ENCODE measurements around the gene TMEM175.

TMEM175 gene

DNA sequence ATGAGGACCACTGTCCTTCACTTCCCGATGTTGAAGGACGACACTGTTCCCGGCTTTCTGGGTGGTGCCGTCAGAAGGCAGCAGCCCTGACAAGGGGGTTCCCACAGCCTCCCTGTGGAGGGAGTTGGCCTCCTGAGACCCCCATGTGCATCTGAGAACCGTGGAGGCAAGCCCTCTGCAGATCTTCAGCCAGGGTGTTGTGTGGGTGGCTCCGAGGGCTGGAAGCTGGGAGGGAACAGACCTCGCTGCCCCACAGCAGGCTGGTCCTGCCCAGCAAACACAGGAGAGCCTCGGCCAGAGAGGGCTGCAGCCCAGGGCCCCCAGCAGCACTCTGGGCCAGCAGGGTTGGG is 24.9 kb downstream of the TMEM175 start:
- DNase-seq (ENCODE audit: extremely low read depth in 1 of 2, low read depth in 1 of 2), result no peak

DNA sequence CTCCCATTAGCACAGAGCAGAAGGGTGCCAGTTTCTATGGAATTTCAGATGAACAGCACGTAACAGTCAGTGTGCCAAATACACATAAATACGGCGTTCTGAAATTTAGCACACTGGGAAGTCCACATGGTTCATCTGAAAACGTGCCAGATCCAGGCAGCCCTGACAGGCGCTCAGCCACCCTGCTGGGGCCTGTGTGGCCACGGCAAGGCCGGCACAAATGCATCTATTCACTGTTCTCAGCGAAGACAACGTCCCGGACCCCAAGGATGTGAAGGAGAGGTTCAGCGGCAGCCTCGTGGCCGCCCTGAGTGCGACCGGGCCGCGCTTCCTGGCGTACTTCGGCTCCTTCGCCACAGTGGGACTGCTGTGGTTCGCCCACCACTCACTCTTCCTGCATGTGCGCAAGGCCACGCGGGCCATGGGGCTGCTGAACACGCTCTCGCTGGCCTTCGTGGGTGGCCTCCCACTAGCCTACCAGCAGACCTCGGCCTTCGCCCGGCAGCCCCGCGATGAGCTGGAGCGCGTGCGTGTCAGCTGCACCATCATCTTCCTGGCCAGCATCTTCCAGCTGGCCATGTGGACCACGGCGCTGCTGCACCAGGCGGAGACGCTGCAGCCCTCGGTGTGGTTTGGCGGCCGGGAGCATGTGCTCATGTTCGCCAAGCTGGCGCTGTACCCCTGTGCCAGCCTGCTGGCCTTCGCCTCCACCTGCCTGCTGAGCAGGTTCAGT is 25.5 kb downstream of the TMEM175 start:
- DNase-seq (ENCODE audit: extremely low read depth in 1 of 2, low read depth in 1 of 2), result no peak

DNA sequence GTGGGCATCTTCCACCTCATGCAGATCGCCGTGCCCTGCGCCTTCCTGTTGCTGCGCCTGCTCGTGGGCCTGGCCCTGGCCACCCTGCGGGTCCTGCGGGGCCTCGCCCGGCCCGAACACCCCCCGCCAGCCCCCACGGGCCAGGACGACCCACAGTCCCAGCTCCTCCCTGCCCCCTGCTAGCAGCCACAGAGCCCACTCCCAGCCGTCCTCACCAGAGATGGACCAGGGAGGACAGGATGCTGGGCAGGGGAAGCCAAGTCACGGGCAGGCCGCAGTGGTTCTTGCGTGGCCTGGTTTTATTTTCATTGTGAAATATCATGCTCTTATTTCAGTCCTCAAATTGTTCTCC is 26.0 kb downstream of the TMEM175 start:
- no peak for DNase-seq (ENCODE audit: extremely low read depth in 1 of 2, low read depth in 1 of 2)

DNA sequence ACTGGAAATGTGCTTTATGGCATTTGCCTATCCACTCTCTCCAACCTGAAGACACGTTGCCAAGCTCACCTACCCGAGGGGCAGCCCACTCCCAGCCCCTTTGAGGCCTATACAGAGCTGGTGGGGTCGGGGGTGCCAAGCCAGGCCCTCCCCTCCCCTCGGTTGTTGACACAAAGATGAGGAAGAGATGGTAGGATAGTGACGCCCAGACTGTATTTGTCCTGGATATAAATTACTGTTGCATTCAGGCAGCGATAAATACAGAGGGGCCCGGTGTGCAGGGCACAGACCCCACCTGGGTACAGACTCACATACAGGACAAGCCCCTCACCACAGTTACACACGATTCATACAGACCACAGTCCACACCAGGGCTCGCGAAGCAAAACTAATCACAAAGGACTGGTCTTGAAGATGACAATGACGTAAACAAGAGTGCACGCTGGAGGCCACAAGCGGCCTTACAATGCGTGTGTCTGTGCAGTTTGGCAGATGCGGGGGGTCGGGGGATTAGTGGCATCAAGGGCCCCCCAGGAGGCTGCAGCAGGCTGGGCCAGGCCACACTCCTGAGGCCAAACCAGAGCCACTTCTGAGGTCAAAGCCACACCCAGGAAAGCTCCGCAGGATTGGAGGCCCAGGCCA is 26.6 kb downstream of the TMEM175 start:
- DNase-seq (ENCODE audit: extremely low read depth in 1 of 2, low read depth in 1 of 2), result no peak

DNA sequence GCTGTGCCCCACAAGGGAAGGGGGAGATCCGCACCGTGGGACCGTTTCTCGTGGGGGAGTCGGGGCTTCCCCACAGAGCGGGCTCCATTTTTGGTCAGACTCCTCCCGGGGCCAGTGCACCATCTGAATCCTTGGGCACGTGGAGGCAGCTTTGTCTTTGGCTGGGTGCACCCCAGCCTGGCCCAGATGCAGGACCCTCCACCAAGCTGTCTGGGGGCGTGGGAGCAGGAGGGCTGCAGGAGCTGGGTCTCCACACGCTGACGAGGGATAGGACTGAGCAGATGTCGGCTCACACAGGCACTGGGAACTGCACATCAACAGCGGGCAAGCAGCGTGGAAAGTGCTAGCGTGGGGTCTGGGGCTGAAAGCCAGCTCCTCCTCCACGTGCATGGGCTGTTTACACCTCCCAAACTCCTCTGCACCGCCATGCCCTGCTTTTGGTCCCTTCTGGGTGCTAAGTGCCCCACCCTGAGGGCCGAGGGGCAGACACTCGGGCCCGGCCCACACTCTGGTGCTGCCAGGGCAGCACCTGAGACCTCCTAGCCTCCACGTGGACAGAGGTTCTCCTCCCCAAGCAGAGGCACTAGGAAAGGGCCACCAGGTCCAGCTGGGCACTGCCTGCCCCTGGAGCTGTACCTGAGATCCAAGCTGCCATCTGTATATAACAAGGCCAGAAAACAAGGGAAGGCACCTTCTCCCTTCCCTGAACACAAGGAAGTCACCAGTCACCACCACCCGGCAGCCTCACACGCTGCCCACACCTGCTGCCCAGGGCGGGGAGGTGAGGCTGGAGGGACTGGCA is 27.3 kb downstream of the TMEM175 start:
- DNase-seq (ENCODE audit: extremely low read depth in 1 of 2, low read depth in 1 of 2), result no peak

DNA sequence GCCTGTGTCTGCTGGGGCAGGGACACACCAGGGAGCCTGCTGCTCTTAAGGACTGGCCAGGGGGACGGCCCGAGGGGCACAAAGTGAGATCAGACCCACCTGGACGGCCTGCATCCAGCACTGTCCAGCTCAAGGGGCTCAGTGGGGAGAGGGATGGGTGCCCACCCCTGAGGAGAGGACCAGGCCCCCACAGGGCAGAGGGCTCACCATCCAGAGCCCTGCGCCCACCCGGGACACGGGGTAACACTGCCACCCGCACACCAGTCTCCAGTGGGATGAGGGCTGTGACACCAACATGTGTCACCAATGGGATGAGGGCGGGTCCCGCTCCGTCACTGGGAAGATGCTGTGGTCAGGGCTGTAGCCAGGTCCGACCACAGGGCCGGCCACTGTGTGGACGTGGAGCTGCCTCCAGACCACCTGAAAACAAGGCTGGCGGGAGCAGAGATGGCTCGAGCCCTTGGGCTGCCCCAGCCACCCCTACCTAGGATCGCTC is 27.9 kb downstream of the TMEM175 start:
- no peak for DNase-seq (ENCODE audit: extremely low read depth in 1 of 2, low read depth in 1 of 2)

DNA sequence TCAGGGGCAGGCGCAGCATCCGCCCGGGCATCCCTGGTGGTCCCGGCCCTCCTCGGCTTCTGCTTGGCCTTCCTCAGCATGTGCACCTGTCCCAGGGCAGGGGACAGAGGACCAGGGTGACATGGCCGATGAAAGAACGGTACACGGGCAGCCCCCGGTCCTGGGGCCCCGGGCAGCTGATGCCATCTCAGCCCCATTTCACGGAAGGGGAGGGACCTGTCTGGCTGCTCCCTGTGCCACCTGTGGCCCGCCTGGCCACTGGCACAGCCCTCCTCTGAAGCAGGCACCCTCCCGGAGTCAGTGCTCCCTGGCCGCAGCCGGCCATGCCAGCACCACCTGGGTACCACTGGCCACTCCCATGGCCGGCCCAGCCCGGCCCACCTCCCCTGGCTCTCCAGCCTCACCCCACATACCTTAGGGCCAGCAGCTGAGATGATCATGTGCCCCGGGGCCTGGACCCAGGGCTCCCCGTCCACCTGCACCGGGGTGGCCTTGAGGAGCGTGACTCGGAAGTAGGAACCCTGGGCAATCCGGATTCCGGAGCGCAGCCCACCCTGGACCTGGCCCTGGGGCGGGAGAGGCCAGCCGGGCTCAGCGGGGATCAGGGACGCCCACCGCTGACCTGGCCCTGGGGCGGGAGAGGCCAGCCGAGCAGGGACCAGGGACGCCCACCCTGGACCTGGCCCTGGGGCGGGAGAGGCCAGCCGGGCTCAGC is 28.5 kb downstream of the TMEM175 start:
- no peak for DNase-seq (ENCODE audit: extremely low read depth in 1 of 2, low read depth in 1 of 2)

DNA sequence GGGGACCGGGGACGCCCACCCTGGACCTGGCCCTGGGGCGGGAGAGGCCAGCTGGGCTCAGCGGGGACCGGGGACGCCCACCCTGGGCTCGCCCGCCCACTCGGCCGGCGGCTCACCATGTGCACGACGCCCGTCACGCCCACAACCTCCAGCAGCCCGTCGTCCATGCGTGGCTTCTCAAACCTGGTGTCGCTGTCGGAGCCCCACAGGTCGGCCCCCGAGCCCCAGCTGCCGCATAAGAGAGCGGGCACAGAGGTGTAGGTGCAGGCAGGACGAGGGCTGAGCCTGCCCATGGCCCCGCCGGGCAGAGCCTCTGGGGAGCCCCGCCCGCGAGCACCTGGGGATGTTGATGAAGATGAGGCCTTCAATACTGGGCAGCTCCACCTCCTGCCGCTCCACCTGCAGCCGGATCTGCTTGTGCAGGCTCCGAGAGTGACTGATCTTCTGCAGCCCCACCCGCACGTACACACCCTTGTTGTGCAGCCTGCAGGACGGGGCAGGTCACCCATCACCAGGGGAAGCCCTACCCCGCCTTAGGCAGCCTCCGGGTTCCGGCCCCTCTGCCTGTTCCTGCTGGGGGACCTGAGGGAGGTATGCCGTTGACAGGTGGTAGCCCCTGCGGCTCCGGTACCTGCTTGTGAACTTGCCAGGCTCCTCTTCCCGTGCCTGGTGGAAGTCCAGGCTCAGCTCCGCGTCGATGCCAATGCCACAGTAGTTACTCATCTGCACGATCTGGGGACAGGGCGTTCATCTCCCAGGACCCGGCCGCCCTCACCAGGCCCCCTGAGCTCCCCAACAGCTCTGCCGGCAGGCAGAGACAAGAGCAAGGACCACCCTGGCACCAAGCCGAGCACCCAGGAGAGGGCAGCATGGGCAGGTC is 29.3 kb downstream of the TMEM175 start:
- no peak for DNase-seq (ENCODE audit: extremely low read depth in 1 of 2, low read depth in 1 of 2)

DNA sequence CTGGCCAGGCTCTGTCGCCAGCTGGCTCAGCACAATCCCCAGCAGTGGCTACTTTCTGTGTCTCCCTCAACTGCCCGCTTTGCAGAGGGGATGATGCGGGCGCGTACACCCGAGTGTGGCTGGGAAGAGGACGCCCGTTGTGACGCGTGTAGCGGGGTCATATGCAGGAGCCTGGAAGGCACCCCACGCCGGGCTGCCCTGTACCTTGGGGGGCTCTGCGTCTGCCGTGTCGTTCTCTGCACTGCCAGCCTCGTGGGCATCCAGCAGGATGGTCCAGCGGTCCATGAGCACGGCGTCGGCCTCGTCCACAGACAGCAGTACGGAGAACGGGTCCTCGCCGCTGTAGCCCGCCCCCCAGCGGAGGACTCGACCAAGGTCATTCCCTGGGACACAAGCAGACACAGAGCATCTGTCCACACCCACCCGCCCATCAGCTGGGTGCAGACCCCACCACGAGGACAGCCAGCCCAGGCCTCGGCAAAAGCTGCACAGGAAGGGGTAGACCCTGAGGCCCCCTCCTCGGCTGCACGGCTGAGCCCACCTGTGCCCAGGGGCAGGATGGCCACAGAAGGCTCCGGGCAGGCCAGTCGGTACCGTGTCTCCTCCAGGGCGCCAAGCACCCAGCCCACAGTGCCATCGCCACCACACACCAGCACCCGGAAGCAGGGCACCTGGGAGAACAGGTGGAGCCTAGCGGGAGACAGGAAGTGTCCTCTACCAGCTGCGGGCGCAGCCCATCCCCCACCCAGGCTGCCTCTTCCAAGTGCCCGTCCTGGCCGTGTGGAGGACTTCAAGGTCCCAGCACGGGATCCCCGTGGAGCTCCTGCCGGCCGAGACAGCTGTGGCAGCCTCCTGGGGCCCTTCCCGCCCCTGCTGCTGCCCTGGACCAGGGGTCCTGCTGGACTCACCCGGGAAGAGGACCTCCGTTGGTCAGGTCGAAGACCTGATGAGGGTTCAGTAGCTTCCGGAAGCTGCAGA is 30.3 kb downstream of the TMEM175 start:
- DNase-seq (ENCODE audit: extremely low read depth in 1 of 2, low read depth in 1 of 2), result no peak

DNA sequence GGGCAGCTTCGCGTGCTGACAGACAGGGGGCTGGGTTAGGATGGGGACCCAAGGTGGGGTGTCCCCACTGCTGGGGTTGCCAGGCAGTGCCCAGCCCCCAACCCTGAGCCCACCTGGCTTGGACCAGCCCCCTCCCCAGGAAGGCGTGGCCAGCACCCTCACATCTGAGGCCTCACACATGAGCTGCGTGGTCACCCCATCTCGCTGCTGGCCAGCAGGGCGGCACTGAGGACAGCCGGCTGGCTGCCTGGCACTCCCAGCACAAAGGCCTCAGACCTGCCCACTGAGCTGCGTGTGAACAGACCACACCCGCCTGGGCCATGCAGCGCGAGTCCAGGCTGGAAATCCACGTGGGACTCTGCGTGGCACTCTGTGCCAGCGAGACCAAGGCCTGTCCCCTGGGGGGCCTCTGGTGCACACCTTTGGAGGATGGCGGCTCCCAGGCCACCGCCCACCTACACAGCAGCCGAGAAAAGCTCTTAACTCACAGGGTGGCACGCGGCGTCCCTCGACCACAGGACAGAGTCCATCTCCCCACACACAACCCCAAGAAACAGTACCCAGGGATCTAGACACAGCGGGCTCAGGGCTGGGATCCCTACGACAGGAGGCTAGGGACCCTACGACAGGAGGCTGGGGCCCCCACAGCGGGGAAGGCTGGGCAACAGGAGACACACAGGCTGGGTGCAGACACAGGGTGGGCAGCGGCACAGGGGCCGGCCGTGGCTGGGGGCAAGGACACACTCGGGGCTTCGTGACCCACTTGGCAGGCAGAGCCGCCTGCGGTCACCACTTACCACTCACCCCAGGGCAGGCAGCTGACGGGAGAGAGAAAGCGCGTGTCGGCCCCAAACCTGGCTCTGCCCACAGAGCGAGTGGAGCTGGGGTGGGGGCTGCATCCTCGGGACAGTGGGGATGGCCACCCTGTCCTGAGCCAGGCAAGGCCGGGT is 31.3 kb downstream of the TMEM175 start:
- no peak for DNase-seq (ENCODE audit: extremely low read depth in 1 of 2, low read depth in 1 of 2)

DNA sequence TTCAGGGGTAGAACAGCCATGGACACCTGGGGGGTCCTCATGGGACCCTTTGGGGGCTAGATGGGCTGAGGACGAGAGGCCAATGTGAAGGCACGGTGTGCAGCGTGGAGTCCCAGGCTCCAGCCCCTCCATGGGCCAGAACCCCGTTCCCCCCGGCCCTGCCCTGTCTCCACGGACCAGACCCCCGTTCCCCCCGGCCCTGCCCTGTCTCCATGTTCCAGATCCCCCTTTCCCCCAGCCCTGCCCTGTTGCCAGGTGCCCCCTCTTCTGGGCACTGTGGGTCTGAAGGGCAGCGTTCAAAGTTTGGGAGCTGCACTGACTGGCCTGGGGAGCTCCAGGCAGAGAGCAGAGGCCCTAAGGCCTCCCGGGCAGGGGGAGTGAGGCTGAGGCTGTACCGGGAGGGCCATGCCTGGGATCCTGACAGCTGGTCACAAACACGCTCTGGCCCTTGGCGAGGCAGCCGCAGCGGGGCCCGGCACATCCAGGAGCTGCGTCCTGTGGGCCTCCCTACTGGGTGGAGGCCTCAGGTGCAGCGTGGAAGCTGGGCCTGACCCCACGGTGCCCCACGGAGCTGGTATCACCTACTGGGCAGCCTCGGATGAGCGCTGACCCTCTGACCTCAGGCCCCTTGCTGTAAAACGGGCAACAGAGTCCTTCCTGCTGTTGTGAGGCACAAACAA is 32.2 kb downstream of the TMEM175 start:
- DNase-seq (ENCODE audit: extremely low read depth in 1 of 2, low read depth in 1 of 2), result no peak

DNA sequence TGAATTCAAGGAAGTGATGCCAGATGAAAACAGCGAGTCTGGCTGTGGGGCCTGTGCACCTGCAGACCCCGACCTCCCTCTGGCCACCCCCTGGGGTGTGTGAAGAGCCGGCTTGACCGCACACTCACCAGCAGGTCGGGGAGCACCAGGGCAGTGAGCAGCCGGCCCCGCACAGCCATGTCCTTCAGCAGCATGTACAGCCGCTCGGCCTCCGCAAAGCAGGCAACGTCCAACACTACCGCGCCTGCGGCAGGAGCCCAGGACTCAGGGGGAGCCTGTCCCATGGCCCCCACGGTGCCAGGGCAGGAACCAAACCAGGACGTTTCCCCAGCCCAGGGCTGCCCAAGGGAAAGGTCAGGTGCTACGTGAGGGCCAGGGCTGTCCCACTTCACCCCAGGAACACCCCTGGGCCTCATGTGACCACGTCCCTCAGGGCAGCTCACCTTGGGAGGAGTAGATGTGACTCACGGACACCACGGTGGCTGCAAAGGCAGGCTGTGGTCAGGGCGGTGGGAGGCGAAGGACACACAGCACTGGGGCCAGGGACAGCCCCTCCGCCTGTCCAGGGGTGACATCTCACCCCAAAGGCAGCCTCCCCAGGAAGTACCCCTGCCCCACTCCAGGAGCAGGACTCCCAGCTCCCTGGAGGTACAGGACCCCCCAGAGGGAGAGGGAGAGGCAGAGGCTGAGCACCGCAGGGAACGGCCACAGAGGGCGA is 32.9 kb downstream of the TMEM175 start:
- no peak for DNase-seq (ENCODE audit: extremely low read depth in 1 of 2, low read depth in 1 of 2)

DNA sequence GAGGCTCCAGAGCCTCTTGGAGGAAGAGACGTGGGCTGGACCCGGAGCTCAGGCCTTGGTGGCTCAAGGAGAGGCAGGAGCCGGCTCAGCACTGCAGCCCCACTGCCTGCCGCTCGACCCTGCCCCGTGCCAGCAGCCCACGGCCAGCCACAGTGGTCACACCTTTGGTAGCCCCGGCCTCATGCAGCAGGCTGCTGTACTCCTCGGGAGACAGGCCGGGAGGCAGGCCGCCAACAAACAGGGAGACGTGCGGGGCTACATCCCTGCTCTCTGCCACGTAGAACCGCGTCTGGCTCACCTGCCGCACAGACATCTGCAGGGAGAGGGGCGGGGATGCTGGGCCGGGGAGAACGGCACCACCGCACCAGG is 33.5 kb downstream of the TMEM175 start:
- no peak for DNase-seq (ENCODE audit: extremely low read depth in 1 of 2, low read depth in 1 of 2)

DNA sequence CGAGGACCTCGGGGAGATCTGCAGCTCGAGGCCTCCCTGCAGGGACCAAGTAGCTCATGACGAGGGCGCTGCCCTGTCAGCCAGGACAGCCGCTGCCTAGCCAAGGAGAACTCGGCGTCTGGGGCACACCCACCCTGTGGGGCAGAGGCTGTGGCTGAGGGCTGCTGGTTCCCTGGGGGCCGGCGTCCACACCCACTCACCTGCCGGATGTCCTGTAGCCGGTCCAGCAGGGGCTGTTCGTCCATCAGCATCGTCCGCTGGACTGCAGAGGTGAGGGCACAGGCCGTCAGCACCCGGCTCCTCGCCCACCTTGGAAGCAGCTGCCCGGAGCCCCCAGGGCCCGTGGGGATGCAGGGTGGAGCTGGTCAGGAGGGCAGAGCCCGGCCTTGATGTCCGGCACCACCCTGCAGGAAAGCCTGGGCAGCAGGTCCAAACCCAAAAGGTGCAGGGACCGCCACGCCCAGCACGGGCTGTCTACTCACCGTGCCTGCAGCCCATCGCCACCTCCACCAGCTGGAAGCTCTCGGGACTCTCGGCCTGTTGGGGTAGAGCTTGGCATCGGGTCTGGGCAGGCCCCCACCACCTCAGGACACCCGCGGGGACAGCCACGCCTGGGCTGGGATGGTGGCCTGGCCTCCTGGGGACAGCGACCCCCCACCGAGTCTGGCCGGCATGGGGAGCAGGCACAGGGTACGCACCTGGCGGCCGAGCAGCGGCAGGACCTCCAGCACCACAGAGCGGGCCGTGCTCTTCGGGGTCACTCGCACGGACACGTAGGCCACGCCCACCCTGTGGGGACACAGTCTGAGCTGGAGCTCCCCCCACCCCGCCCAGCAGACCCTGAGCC is 34.2 kb downstream of the TMEM175 start:
- DNase-seq (ENCODE audit: extremely low read depth in 1 of 2, low read depth in 1 of 2), result no peak

DNA sequence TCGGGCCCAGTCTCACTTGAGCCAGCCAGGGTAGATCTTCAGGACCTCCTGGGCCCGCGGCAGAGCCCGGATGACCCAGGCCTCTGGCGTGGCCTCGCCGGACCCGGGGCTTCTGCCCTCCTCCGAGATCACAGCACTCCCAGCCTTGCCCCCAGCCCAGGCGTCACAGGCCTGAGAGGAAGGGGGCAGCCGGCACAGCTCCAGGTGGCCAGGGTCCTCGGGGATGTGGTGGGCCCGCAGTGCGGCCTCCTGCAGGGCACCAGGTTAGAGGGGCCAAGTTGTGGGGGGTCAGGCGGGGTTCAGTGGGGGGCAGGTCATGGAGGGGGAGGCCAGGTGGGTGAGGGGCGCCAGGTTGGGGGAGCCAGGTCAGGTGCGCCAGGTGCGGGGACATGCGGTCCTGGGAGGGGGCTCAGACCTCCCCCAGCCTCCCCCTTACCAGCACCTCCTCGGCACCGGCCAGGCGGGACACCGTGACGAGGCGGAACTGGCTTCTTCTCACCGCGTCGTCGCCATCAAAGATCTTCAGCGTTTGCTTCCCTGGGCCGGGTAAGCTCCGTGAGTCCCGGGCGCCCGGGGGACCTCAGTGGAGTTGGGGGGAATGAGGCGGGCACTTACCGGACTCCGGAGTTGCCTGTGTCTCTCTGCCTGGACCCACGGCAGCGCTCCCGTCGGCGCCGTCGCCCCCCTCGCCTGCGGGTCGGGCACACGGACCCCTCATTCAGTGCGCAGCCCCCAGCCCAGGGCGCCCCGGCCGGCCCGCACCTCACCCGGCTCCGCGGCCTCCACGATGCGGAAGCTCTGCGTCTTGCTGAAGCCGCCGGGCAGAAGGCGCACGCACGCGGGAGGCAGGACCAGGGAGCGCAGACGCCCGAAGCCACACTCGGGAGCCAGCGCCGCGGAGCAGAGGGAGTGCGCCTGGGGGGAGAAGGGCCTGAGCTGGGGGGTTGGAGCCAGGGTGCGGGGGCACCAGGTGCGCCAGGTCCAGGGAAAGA is 35.1 kb downstream of the TMEM175 start:
- DNase-seq (ENCODE audit: extremely low read depth in 1 of 2, low read depth in 1 of 2), result no peak

All from activated CD8-positive, alpha-beta memory T cell treated with anti-CD3 and anti-CD28 coated beads for 1 hour (primary cell).